Measurements from ENCODE around the gene ITIH3. TPM values are rescaled to one million over a fixed set of nuclear protein-coding genes. Genes with fewer than 3 reads are reported as not detected.
A peak's percentile ranks its signal among the peaks of the same experiment; 100 is the strongest.

ITIH3 gene
- total and polyA plus RNA-seq, 9 donors = 0.23 to 14.2 (median 1.8) TPM

DNA sequence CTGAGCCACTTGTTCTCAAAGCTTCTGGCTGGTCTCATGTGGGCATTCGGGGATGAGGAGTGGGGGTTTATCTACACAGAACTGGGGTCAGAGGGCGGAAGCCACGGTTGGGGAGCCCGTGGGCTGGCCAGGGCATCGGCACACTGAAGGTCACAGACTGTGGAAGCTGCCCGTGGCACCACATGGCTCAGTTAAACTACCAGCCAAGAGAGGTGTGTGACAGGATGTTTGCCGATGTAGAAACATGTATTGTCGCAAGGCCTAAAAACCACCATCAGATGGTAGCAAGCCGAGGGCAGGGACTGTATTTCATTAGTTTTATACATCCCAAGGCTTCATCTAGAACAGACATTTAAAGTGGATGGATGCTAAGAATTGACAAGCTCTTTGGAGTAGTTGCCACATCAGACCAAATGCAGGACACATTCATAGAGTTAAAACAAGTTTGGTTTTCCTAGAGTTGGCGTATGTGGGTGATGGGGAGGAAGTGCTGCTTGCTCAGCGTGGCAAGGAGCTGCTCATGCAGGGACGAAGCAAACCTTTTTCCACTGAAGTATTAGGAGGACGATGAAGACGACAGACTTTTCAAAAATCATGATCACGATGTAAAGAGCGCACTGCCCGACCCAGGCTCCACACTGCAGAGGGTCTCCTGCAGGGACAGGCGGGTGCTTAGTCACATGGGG lies 49.8 kb downstream of the ITIH3 start:
- Histone ChIP-seq H3K4me1 (ENCODE audit: insufficient read depth) (no peaks in the 10 kb centered on the region), H3K4me3 (no peak overlapping the region), H3K36me3 (no peaks in the 10 kb centered on the region), H3K9me3 (no peaks in the 10 kb centered on the region), H3K27me3 (no peaks in the 10 kb centered on the region), H3K27ac (no peak overlapping the region)
- intact Hi-C loops (cut with DNase I) = no loop called here
- WGBS, 3 donors = 83 to 87% (median 83%) methylated on average over 18 of the region's 18 CpGs
- TF ChIP-seq CTCF (IDR thresholded peaks at IDR 0.05) (no peak), POLR2A (IDR thresholded peaks at IDR 0.05) (no peak), EP300 (IDR thresholded peaks at IDR 0.05) (no peak)
- DNase-seq = no peak

DNA sequence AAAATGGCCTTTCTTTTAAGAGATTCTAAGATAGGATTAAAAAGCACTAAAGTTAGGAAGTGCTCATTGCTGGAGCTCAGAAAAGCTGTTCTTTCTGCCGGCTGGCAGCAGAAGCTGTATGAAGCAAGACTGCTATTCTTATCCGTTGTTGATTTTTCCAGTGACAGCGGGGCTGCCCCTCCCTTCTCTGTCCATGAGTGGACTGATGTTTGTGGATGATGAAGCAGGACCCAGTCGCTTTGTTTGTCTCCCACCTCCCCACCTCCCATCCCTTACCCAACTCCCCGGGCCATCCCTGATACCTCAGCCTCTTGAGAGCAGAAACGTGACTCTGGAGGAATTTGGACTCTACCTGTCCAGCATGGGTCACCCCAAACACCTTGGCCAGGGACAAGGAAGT lies 50.6 kb downstream of the ITIH3 start:
- 22 to 25% (median 25%) methylated on average over 6 of the region's 6 CpGs for WGBS, 3 donors
- Histone ChIP-seq H3K4me3 (no peak overlapping the region), H3K27me3 (no peaks in the 10 kb centered on the region), H3K4me1 (ENCODE audit: insufficient read depth) (no peaks in the 10 kb centered on the region), H3K36me3 (no peaks in the 10 kb centered on the region), H3K9me3 (no peaks in the 10 kb centered on the region), H3K27ac (peak overlapping the region in 1 of 2 donors; percentile 38)
- TF ChIP-seq EP300 (IDR thresholded peaks at IDR 0.05) (no peak), CTCF (IDR thresholded peaks at IDR 0.05) (no peak), POLR2A (IDR thresholded peaks at IDR 0.05) (no peak)
- DNase-seq = peak in 2 of 5 donors; percentile 32 to 61
- intact Hi-C loops (cut with DNase I) = no loop called here

DNA sequence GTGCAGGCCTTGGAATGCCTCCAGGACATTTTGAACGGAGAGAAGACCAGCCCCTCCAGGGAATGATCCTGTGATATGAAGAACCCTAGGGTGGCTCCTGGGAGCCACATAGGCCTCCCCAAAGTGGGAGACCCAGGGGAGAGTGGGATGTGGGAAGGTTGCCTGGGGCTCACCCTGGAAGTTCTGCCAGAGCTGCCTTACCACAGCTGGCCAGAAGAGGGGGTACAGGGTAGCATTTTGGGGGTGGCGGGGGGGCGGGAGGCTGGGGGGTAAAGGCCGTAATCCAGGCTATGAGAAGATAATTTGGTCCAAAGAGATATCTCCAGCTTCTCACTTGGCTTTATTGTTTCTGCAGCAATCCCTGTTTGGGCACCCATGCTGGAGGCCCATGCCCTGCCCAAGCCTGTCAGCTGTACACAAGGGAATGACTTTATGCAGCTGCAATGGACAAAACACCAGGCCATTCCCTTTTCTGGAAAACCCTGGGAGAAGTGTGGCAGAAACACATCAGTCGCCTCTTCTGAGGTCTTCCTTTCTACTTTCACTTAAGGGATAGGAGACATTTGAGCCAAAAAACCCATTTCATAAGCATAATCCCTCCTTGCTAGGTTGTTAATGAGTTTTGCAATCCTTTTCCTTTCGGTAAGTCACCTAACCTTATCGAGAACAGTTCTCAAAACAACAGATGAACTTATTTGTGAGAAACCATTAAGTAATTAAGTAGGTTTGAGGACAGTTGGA lies 51.3 kb downstream of the ITIH3 start:
- Histone ChIP-seq H3K4me1 (ENCODE audit: insufficient read depth) (no peaks in the 10 kb centered on the region), H3K4me3 (no peak overlapping the region), H3K27me3 (no peaks in the 10 kb centered on the region), H3K36me3 (no peaks in the 10 kb centered on the region), H3K27ac (peak overlapping the region in 1 of 2 donors; percentile 38), H3K9me3 (no peaks in the 10 kb centered on the region)
- intact Hi-C loops (cut with DNase I) = no loop called here
- DNase-seq = no peak
- no peak for TF ChIP-seq POLR2A (IDR thresholded peaks at IDR 0.05)
- TF ChIP-seq CTCF (IDR thresholded peaks at IDR 0.05) = peak in 1 of 3 donors; percentile 10
- WGBS, 3 donors = 71 to 77% (median 76%) methylated on average over 7 of the region's 7 CpGs

DNA sequence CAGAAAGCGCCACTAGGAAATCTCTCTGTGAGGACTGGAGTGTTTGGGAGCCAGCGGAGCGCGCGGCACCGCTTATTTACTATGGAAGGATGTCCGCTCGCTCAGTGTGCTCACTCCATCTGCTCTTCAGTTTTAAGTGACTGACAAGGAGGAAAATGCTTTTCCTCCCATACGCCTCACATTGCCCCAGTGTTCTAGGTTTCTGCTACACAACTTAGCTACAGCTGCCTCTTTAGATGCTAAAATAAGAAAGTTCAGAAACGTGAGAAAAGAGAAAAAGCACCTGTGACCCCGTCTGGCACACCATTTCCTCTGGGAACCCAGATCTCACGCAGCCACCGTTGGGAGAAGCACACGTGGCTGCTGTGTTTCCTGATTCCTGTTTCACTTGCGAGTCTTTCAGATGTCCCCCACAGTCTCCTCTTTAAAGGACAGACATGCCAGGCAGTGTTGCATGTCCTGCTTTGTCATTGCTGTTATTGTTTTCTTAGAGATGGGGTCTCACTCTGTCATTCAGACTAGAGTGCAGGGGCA lies 51.9 kb downstream of the ITIH3 start:
- DNase-seq = no peak

More for the DNA sequence above, 51.9 kb downstream of the ITIH3 start:
- no peaks in the 10 kb centered on the region for H3K4me1 ChIP-seq (ENCODE audit: insufficient read depth)
- WGBS, 3 donors = 74 to 83% (median 81%) methylated on average over 15 of the region's 15 CpGs
- H3K4me3 ChIP-seq = no peak overlapping the region
- H3K27ac ChIP-seq = no peak overlapping the region
- H3K27me3 ChIP-seq = no peaks in the 10 kb centered on the region
- TF ChIP-seq EP300 (IDR thresholded peaks at IDR 0.05) = no peak
- no peak for TF ChIP-seq CTCF (IDR thresholded peaks at IDR 0.05)
- no peak for TF ChIP-seq POLR2A (IDR thresholded peaks at IDR 0.05)
- H3K36me3 ChIP-seq = no peaks in the 10 kb centered on the region
- intact Hi-C loops (cut with DNase I) = no loop called here
- H3K9me3 ChIP-seq = no peaks in the 10 kb centered on the region

Measured in ovary (tissue), 9 donors.